ENCODE results near the gene FAM161A. TPM values are rescaled to one million over a fixed set of nuclear protein-coding genes. Genes with fewer than 3 reads are reported as not detected.

FAM161A gene
- total RNA-seq: 2.3 and 2.4 TPM in 2 replicates

GRCh38 chr2:61853847-61854563 lies at the start of gene FAM161A:
Gene FAM161A, minus strand, starts transcription at chr2:61854060. Its CDS starts 19 bp downstream, at chr2:61854041.

DNA sequence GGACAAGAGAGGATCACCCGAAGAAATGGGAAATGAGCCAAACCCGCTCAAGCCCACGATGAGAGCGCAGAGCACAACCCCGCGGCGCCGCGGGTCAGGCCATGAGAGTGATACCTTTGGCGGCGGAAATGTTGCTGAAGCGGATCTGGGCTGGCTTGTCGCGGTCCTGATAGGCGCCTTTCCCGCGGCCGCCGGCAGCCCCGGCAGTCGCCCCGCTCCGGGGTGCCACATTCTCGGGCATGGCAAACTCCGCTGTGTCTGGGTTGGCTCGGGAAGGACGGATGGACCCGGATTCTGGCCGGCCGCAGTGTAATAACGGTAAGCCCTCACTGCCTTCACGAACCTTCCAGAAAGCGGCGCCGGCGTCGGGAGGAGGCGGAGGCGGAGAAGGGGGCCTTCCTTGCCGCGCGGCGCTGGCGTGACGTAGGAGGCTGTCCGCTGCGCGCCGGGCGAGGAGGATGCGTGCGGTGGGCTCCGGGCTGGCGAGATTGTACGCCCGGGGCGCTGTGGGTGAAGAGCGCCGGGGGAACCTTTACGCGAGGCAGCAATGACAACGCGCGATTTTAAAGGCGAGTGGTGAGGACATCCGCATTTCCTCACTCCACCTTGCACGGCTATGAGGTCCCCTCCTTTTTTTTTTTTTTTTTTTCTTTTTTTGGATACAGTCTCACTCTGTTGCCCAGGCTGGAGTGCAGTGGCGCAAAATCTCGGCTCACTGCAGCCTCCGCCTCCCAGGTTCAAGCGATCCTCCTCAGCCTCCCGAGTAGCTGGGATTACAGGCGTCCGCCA lies 34.6 kb upstream of the FAM161A start, which contains the start of gene CCT4:
CCT4 (minus strand) TSS at position 390 of the 789 bp plus-strand sequence; CDS start at position 241, 149 bp downstream.

Small RNA genes lying within 50 kb of the gene (small RNA-seq; reads per million reads assigned to genes)
- gene RPS24P7: not detected

Other genes with a start within 250 kb of the FAM161A start
- gene CCT4, start 34.6 kb upstream of the FAM161A start, total RNA-seq: 122 and 136 TPM in 2 replicates
- gene COMMD1, start 51.6 kb upstream of the FAM161A start, total RNA-seq: 53.9 and 58.0 TPM in 2 replicates